ENCODE measurements around the gene ROR1.

Gene ROR1

DNA sequence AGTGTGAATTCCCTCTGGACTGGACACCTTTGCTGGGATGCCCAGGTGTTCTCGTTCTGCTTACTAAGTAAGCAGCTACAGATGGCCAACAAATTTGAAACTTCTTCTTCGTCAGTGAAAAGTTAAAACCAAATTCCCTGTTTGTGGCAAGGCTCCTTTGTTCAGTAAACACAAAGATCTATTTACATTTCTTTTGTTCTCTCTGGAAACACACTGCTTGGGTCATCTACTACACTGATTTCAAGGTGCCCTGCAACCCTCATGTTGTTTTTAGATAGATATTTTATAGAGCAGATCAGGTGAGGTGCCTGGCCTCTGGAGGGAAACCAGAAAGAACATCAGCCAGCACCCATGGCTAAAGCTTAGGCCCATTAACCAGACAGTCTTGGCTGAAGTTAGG is 272.4 kb downstream of the ROR1 start (continued):
- no peak for TF ChIP-seq GLI4 (tag by site-specific recombination; IDR thresholded peaks at IDR 0.05)

DNA sequence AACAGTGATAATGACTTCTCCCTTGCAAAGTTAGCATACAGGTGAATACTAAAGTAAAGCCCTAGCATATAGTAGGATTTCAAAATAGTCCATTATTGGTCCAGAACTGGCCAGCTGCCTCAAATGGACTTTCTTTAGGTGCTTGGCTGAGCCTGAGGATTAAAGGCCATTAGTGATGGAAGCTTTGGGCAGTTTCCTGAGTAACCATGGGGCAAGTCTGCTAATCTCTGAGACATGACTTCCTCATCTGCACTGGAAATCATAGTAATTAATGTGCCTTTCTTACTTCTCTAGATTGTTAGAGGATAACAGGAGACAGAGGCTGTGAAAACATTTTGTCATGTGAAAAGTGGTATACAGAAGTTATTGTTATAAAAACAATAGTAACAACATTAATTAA is 273.1 kb downstream of the ROR1 start:
- TF ChIP-seq, protein P1, sequence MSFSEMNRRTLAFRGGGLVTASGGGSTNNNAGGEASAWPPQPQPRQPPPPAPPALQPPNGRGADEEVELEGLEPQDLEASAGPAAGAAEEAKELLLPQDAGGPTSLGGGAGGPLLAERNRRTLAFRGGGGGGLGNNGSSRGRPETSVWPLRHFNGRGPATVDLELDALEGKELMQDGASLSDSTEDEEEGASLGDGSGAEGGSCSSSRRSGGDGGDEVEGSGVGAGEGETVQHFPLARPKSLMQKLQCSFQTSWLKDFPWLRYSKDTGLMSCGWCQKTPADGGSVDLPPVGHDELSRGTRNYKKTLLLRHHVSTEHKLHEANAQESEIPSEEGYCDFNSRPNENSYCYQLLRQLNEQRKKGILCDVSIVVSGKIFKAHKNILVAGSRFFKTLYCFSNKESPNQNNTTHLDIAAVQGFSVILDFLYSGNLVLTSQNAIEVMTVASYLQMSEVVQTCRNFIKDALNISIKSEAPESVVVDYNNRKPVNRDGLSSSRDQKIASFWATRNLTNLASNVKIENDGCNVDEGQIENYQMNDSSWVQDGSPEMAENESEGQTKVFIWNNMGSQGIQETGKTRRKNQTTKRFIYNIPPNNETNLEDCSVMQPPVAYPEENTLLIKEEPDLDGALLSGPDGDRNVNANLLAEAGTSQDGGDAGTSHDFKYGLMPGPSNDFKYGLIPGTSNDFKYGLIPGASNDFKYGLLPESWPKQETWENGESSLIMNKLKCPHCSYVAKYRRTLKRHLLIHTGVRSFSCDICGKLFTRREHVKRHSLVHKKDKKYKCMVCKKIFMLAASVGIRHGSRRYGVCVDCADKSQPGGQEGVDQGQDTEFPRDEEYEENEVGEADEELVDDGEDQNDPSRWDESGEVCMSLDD (tag by site-specific recombination; IDR thresholded peaks at IDR 0.05) = no peak
- TF ChIP-seq SCRT2 (tag by site-specific recombination; IDR thresholded peaks at IDR 0.05) = 0 out of 2 replicates have a peak, but pooled peaks have one; percentile 11
- no peak overlapping the region for H3K4me3 ChIP-seq (ENCODE audit: low read depth, low read length)
- H3K36me3 ChIP-seq (ENCODE audit: control insufficient read depth in 2 of 2, insufficient read depth in 1 of 2, low read length in 2 of 2) = no peaks in the 10 kb centered on the region
- no peaks in the 10 kb centered on the region for H3K9me3 ChIP-seq (ENCODE audit: control insufficient read depth, insufficient read depth, low read depth, low read length)
- ChIA-PET CTCF (no interaction called here), POLR2A (no interaction called here)
- H3K4me1 ChIP-seq (ENCODE audit: control insufficient read depth, insufficient read depth, low read length) = peaks cover 25% of the 10 kb centered on the region
- H3K27ac ChIP-seq (ENCODE audit: extremely low read depth, low read depth, low read length) = no peak overlapping the region

DNA sequence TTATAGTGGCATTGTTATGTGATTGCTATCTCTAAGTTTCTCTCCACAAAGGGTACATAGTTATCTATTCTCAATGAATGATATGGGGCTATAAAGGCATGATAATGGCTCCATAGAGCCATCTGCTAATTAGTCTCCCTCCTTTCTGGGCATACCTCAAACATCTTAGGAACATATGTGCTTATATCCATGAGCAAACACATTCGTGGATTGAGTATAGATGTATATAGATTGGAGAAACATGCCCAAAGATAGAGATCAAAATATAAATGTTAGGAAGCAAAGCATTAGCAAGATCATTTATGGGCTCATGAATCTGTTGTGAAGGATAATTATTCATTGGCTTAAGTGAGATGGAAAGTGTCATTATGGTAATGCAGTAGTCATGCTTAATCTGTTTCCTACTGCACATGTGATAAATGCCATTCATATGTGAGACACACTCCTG is 273.8 kb downstream of the ROR1 start:
- Histone ChIP-seq H3K4me1 (ENCODE audit: control insufficient read depth, insufficient read depth, low read length) (peaks cover 18% of the 10 kb centered on the region), H3K9me3 (ENCODE audit: control insufficient read depth, insufficient read depth, low read depth, low read length) (no peaks in the 10 kb centered on the region), H3K36me3 (ENCODE audit: control insufficient read depth in 2 of 2, insufficient read depth in 1 of 2, low read length in 2 of 2) (no peaks in the 10 kb centered on the region), H3K27ac (ENCODE audit: extremely low read depth, low read depth, low read length) (no peak overlapping the region), H3K4me3 (ENCODE audit: low read depth, low read length) (no peak overlapping the region)
- CTCF ChIA-PET = no interaction called here
- POLR2A ChIA-PET = no interaction called here
- TF ChIP-seq ZNF239 (tag by site-specific recombination; IDR thresholded peaks at IDR 0.05) (no peak), ZNF664 (tag by site-specific recombination; IDR thresholded peaks at IDR 0.05) (peak; percentile 85; the same call in 1 of the 2 replicates), OSR2 (tag by site-specific recombination; IDR thresholded peaks at IDR 0.05) (peak; percentile 74)
- TF ChIP-seq, protein P2, sequence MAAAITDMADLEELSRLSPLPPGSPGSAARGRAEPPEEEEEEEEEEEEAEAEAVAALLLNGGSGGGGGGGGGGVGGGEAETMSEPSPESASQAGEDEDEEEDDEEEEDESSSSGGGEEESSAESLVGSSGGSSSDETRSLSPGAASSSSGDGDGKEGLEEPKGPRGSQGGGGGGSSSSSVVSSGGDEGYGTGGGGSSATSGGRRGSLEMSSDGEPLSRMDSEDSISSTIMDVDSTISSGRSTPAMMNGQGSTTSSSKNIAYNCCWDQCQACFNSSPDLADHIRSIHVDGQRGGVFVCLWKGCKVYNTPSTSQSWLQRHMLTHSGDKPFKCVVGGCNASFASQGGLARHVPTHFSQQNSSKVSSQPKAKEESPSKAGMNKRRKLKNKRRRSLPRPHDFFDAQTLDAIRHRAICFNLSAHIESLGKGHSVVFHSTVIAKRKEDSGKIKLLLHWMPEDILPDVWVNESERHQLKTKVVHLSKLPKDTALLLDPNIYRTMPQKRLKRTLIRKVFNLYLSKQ (tag by site-specific recombination; IDR thresholded peaks at IDR 0.05; ENCODE audit: borderline replicate concordance) = no peak
- TF ChIP-seq, protein P3, sequence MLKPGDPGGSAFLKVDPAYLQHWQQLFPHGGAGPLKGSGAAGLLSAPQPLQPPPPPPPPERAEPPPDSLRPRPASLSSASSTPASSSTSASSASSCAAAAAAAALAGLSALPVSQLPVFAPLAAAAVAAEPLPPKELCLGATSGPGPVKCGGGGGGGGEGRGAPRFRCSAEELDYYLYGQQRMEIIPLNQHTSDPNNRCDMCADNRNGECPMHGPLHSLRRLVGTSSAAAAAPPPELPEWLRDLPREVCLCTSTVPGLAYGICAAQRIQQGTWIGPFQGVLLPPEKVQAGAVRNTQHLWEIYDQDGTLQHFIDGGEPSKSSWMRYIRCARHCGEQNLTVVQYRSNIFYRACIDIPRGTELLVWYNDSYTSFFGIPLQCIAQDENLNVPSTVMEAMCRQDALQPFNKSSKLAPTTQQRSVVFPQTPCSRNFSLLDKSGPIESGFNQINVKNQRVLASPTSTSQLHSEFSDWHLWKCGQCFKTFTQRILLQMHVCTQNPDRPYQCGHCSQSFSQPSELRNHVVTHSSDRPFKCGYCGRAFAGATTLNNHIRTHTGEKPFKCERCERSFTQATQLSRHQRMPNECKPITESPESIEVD (tag by site-specific recombination; IDR thresholded peaks at IDR 0.05) = no peak

DNA sequence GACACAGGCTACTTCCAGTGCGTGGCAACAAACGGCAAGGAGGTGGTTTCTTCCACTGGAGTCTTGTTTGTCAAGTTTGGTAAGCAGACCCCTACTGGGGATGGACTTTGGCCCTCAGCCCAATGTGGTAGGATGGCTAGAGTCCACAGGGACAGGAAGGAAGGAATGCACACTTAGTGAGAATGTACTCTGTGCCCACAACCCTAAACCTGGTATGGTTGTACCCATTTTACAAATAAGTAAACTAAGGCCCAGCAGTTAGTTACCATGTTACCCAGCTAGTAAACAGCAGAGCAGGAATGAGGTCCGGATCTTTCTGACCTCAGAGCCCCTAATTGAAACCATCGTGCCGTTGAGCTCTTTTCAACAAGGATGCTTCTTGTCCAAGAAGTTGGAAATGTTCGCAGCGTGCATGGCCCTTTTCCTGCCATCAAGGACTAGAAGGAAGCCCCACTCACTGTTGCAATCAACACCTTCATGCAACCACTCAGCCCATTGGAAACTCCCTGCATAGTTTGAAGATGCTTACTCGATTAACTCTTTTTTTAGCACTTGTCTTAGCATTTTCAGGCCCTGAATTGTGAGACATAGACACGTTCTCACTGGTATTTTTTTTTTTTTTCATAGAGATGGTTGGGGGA is 276.2 kb downstream of the ROR1 start:
- ChIA-PET CTCF (no interaction called here), POLR2A (no interaction called here)
- no peak for TF ChIP-seq ZNF248 (tag by site-specific recombination; IDR thresholded peaks at IDR 0.05)
- TF ChIP-seq SCRT2 (tag by site-specific recombination; IDR thresholded peaks at IDR 0.05) = no peak
- no peak for TF ChIP-seq ZNF155 (tag by site-specific recombination; IDR thresholded peaks at IDR 0.05)
- no peak for TF ChIP-seq ZNF561 (tag by site-specific recombination; IDR thresholded peaks at IDR 0.05; ENCODE audit: borderline replicate concordance)
- TF ChIP-seq ZNF670 (tag by site-specific recombination; IDR thresholded peaks at IDR 0.05; ENCODE audit: low read depth) = no peak
- no peak for TF ChIP-seq ZNF211 (tag by site-specific recombination; IDR thresholded peaks at IDR 0.05; ENCODE audit: low read depth)
- no peak for TF ChIP-seq TCF7L2 (IDR thresholded peaks at IDR 0.05; ENCODE audit: borderline replicate concordance, low read depth, low read length)
- no peak for TF ChIP-seq KLF7 (tag by site-specific recombination; IDR thresholded peaks at IDR 0.05; ENCODE audit: borderline replicate concordance)
- TF ChIP-seq, protein P4, sequence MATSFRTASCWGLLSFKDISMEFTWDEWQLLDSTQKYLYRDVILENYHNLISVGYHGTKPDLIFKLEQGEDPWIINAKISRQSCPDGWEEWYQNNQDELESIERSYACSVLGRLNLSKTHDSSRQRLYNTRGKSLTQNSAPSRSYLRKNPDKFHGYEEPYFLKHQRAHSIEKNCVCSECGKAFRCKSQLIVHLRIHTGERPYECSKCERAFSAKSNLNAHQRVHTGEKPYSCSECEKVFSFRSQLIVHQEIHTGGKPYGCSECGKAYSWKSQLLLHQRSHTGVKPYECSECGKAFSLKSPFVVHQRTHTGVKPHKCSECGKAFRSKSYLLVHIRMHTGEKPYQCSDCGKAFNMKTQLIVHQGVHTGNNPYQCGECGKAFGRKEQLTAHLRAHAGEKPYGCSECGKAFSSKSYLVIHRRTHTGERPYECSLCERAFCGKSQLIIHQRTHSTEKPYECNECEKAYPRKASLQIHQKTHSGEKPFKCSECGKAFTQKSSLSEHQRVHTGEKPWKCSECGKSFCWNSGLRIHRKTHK (tag by site-specific recombination; IDR thresholded peaks at IDR 0.05) = no peak
- no peak for TF ChIP-seq ZNF555 (tag by site-specific recombination; conservative IDR thresholded peaks at IDR 0.05)
- TF ChIP-seq, protein P5, sequence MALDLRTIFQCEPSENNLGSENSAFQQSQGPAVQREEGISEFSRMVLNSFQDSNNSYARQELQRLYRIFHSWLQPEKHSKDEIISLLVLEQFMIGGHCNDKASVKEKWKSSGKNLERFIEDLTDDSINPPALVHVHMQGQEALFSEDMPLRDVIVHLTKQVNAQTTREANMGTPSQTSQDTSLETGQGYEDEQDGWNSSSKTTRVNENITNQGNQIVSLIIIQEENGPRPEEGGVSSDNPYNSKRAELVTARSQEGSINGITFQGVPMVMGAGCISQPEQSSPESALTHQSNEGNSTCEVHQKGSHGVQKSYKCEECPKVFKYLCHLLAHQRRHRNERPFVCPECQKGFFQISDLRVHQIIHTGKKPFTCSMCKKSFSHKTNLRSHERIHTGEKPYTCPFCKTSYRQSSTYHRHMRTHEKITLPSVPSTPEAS (tag by site-specific recombination; IDR thresholded peaks at IDR 0.05) = no peak
- TF ChIP-seq ZNF747 (tag by site-specific recombination; IDR thresholded peaks at IDR 0.05) = no peak
- TF ChIP-seq SP2 (tag by site-specific recombination; IDR thresholded peaks at IDR 0.05) = no peak
- Histone ChIP-seq H3K4me3 (ENCODE audit: low read depth, low read length) (no peak overlapping the region), H3K9me3 (ENCODE audit: control insufficient read depth, insufficient read depth, low read depth, low read length) (no peaks in the 10 kb centered on the region), H3K27ac (ENCODE audit: extremely low read depth, low read depth, low read length) (no peak overlapping the region), H3K36me3 (ENCODE audit: control insufficient read depth in 2 of 2, insufficient read depth in 1 of 2, low read length in 2 of 2) (no peaks in the 10 kb centered on the region), H3K4me1 (ENCODE audit: control insufficient read depth, insufficient read depth, low read length) (peaks cover 8% of the 10 kb centered on the region; the same call in 1 of the 2 replicates)

Measured in HEK293 (cell line).